Vagina (tissue), 2 donors: Measurements from ENCODE around the gene KCNA5.

ENCODE experiments used
- POLR2A ChIP-seq, 2 donors: fragments of 450-650 bp; IDR thresholded peaks; one replicate each; pipeline ENCODE4 v1.6.1; 2017; ENCODE audit warnings: antibody characterized with exemption in 2 of 2, mild to moderate bottlenecking in 2 of 2, moderate library complexity in 2 of 2
- TF ChIP-seq, protein P1 (sequence below), 3 experiments: fragments of 450-650 bp in 2 of 3; fragments of 200-600 bp in 1 of 3; sonication (generic) in 1 of 3; IDR thresholded peaks; one replicate each; pipeline ENCODE4 v1.5.1; 2017 to 2019; ENCODE audit warnings: antibody characterized with exemption in 3 of 3, mild to moderate bottlenecking in 2 of 3, moderate library complexity in 2 of 3

- TF ChIP-seq, protein P1, sequence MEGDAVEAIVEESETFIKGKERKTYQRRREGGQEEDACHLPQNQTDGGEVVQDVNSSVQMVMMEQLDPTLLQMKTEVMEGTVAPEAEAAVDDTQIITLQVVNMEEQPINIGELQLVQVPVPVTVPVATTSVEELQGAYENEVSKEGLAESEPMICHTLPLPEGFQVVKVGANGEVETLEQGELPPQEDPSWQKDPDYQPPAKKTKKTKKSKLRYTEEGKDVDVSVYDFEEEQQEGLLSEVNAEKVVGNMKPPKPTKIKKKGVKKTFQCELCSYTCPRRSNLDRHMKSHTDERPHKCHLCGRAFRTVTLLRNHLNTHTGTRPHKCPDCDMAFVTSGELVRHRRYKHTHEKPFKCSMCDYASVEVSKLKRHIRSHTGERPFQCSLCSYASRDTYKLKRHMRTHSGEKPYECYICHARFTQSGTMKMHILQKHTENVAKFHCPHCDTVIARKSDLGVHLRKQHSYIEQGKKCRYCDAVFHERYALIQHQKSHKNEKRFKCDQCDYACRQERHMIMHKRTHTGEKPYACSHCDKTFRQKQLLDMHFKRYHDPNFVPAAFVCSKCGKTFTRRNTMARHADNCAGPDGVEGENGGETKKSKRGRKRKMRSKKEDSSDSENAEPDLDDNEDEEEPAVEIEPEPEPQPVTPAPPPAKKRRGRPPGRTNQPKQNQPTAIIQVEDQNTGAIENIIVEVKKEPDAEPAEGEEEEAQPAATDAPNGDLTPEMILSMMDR (IDR thresholded peaks at IDR 0.05): peak; percentile 33 to 45 (median 42)
- TF ChIP-seq POLR2A (IDR thresholded peaks at IDR 0.05): no peak
Observed at GRCh38 chr12:5083955-5084849, 40.5 kb downstream of the KCNA5 start.
